Choroid plexus epithelial cell (primary cell): ENCODE data around the gene NPW.

Experiments used
- DNase-seq: peaks from one replicate; pipeline ENCODE4 v3.0.0-alpha.2; 2010; ENCODE audit warnings: low read depth
- H3K4me3 ChIP-seq: 2 replicates; pipeline ENCODE4 v1.5.1; 2011; ENCODE audit warnings: low read depth, mild to moderate bottlenecking, control low read depth, low read length, moderate library complexity
- CTCF ChIP-seq: conservative IDR thresholded peaks from 2 replicates; pipeline ENCODE4 v1.5.1; 2011; ENCODE audit warnings: low read depth, mild to moderate bottlenecking, control low read depth, inconsistent platforms, low read length, moderate library complexity

The NPW gene

GRCh38 chr16:1998852-1999801 lies 20.5 kb upstream of the NPW start:
- DNase-seq, result no peak
- H3K4me3 ChIP-seq, result no peak overlapping the region
- no peak for TF ChIP-seq CTCF

- TF ChIP-seq CTCF, result no peak
- H3K4me3 ChIP-seq, result no peak overlapping the region
- no peak for DNase-seq
These were observed 19.6 kb upstream of the NPW start for GRCh38 chr16:1999866-2000514.

- no peak overlapping the region for H3K4me3 ChIP-seq
- no peak for DNase-seq
- TF ChIP-seq CTCF, result no peak
These were observed 18.6 kb upstream of the NPW start for GRCh38 chr16:2001035-2001434.

GRCh38 chr16:2001456-2002355 lies 17.9 kb upstream of the NPW start:
- DNase-seq, result no peak
- no peak overlapping the region for H3K4me3 ChIP-seq
- no peak for TF ChIP-seq CTCF

GRCh38 chr16:2002406-2003230 lies 17.0 kb upstream of the NPW start:
- H3K4me3 ChIP-seq, result no peak overlapping the region
- no peak for TF ChIP-seq CTCF
- DNase-seq, result no peak

- TF ChIP-seq CTCF, result no peak
- H3K4me3 ChIP-seq, result no peak overlapping the region
- no peak for DNase-seq
These were observed 16.3 kb upstream of the NPW start for GRCh38 chr16:2003231-2003826.
